GM12891 (cell line): Measurements from ENCODE around the gene NCBP2.

Source experiments
- PAX5 ChIP-seq: IDR thresholded peaks from 2 replicates; pipeline ENCODE4 v1.6.1; 2011; ENCODE audit warnings: low read length, moderate library complexity, mild to moderate bottlenecking; ENCODE audit not compliant: insufficient read depth, severe bottlenecking
- POLR2A ChIP-seq: IDR thresholded peaks from 2 replicates; pipeline ENCODE4 v1.6.1; 2011; ENCODE audit warnings: low read depth, low read length, control low read depth
- POLR2AphosphoS5 ChIP-seq: IDR thresholded peaks from 2 replicates; pipeline ENCODE4 v1.6.1; 2011; ENCODE audit warnings: low read depth, low read length, control low read depth
- POU2F2 ChIP-seq: IDR thresholded peaks from 2 replicates; pipeline ENCODE4 v1.6.1; 2011; ENCODE audit warnings: low read depth, mild to moderate bottlenecking, control low read depth, low read length, moderate library complexity
- SPI1 ChIP-seq: IDR thresholded peaks from 2 replicates; pipeline ENCODE4 v1.6.1; 2011; ENCODE audit warnings: low read depth, low read length, control low read depth
- TAF1 ChIP-seq: IDR thresholded peaks from 2 replicates; pipeline ENCODE4 v1.6.1; 2011; ENCODE audit warnings: low read depth, low read length, control low read depth

- TF ChIP-seq POLR2AphosphoS5, result no peak
- TF ChIP-seq POLR2A, result no peak
- TF ChIP-seq SPI1, result no peak
- TF ChIP-seq TAF1, result no peak
- TF ChIP-seq PAX5, result no peak
- TF ChIP-seq POU2F2, result no peak
Observed at GRCh38 chr3:196965112-196965803, 22.9 kb upstream of the NCBP2 start.
